Measurements from ENCODE around the gene DCUN1D3. TPM values are rescaled to one million over a fixed set of nuclear protein-coding genes. Genes with fewer than 3 reads are reported as not detected.

The DCUN1D3 gene
- total RNA-seq, 1 experiment from 2014 or later: 17.0 TPM

- peak overlapping the region; percentile 69 for H3K27ac Mint-ChIP-seq (ENCODE audit: unreplicated experiment)
- intact Hi-C loops (cut with micrococcal nuclease; ENCODE audit: unreplicated experiment): loop anchor here (2.0 kb wide), 1 partner anchor 21 kb away; the partner anchor contains the start of genes DCUN1D3 and LYRM1
- no peaks in the 10 kb centered on the region for H3K27me3 Mint-ChIP-seq (ENCODE audit: unreplicated experiment)
- H3K9me3 Mint-ChIP-seq (ENCODE audit: low read depth, unreplicated experiment): no peaks in the 10 kb centered on the region
- no TSS peak for BruUV-seq (replicated peaks)
- DNase-seq: no peak
- CTCF ChIA-PET: interaction anchor here (1.1 kb wide), 1 partner anchor 223 kb away, joined by 3 read pairs; no protein-coding TSS in a partner anchor
- TF ChIP-seq, protein P1, sequence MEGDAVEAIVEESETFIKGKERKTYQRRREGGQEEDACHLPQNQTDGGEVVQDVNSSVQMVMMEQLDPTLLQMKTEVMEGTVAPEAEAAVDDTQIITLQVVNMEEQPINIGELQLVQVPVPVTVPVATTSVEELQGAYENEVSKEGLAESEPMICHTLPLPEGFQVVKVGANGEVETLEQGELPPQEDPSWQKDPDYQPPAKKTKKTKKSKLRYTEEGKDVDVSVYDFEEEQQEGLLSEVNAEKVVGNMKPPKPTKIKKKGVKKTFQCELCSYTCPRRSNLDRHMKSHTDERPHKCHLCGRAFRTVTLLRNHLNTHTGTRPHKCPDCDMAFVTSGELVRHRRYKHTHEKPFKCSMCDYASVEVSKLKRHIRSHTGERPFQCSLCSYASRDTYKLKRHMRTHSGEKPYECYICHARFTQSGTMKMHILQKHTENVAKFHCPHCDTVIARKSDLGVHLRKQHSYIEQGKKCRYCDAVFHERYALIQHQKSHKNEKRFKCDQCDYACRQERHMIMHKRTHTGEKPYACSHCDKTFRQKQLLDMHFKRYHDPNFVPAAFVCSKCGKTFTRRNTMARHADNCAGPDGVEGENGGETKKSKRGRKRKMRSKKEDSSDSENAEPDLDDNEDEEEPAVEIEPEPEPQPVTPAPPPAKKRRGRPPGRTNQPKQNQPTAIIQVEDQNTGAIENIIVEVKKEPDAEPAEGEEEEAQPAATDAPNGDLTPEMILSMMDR (IDR thresholded peaks at IDR 0.05; ENCODE audit: unreplicated experiment): no peak
- peaks cover 71% of the 10 kb centered on the region for H3K4me1 Mint-ChIP-seq (ENCODE audit: low read depth, unreplicated experiment)
- H3K36me3 Mint-ChIP-seq (ENCODE audit: insufficient read depth, unreplicated experiment): peaks cover 4% of the 10 kb centered on the region
- peak overlapping the region; percentile 56 for H3K4me3 Mint-ChIP-seq (ENCODE audit: low read depth, unreplicated experiment)
Measured at GRCh38 chr16:20879175-20880040, 20.8 kb downstream of the DCUN1D3 start.

DNA sequence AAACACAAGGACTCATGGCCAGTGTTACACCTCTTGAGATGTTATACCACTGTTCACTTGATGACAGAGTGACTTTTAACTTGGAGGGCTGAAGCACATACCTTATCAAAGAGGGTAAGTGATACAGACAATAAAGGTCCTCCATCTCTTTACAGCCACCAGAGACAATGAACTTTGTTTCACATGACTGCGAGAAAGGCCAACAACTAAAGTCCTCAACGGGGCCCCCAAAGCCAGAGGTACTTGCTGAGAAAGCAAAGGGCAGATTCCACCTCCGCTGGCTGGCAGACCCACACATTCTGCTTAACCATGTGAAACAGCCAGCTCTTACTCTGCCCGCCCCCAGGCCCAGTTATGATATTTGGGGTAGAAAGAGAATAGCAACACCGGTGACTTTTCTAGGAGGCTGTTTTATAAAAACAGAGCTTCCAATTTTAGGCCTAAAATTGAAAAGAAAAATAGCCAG, 21.4 kb downstream of the DCUN1D3 start:
- CTCF ChIA-PET: interaction anchor here (1.1 to 1.3 kb wide), 2 partner anchors 11 to 223 kb away, joined by 3 read pairs; no protein-coding TSS in a partner anchor
- no peaks in the 10 kb centered on the region for H3K27me3 Mint-ChIP-seq (ENCODE audit: unreplicated experiment)
- no TSS peak for BruUV-seq (replicated peaks)
- intact Hi-C loops (cut with micrococcal nuclease; ENCODE audit: unreplicated experiment): loop anchor here (2.0 kb wide), 1 partner anchor 22 kb away; the partner anchor contains the start of genes DCUN1D3 and LYRM1
- peaks cover 69% of the 10 kb centered on the region for H3K4me1 Mint-ChIP-seq (ENCODE audit: low read depth, unreplicated experiment)
- no peak for DNase-seq
- H3K4me3 Mint-ChIP-seq (ENCODE audit: low read depth, unreplicated experiment): peak overlapping the region; percentile 56
- no peaks in the 10 kb centered on the region for H3K9me3 Mint-ChIP-seq (ENCODE audit: low read depth, unreplicated experiment)
- TF ChIP-seq, protein P1 (IDR thresholded peaks at IDR 0.05; ENCODE audit: unreplicated experiment): no peak
- H3K27ac Mint-ChIP-seq (ENCODE audit: unreplicated experiment): peak overlapping the region; percentile 69
- peaks cover 4% of the 10 kb centered on the region for H3K36me3 Mint-ChIP-seq (ENCODE audit: insufficient read depth, unreplicated experiment)

DNA sequence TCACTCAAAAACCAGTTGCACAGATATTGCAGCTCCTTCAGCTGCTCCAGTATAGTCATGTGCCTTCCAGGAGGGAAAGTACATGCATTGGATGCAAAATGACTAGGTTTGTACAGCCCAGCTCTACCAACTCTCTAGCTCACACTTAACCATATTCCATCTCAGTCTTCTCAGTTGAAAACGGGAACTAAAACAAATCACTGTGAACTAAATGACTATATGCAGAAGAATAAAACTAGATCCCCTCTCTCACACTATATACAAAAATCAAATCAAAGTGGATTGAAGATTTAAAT, 24.9 kb downstream of the DCUN1D3 start:
- Mint-ChIP-seq H3K27me3 (ENCODE audit: unreplicated experiment) (no peaks in the 10 kb centered on the region), H3K4me3 (ENCODE audit: low read depth, unreplicated experiment) (no peak overlapping the region), H3K9me3 (ENCODE audit: low read depth, unreplicated experiment) (no peaks in the 10 kb centered on the region), H3K36me3 (ENCODE audit: insufficient read depth, unreplicated experiment) (no peaks in the 10 kb centered on the region), H3K4me1 (ENCODE audit: low read depth, unreplicated experiment) (peaks cover 51% of the 10 kb centered on the region), H3K27ac (ENCODE audit: unreplicated experiment) (no peak overlapping the region)
- DNase-seq: no peak
- intact Hi-C loops (cut with micrococcal nuclease; ENCODE audit: unreplicated experiment): no loop called here
- BruUV-seq (replicated peaks): no TSS peak
- CTCF ChIA-PET: interaction anchor here (0.7 to 1.4 kb wide), 5 partner anchors 8 to 39 kb away, joined by 3 to 10 read pairs (median 3); partner anchors contain the start of genes DCUN1D3 and LYRM1
- TF ChIP-seq, protein P1 (IDR thresholded peaks at IDR 0.05; ENCODE audit: unreplicated experiment): no peak

DNA sequence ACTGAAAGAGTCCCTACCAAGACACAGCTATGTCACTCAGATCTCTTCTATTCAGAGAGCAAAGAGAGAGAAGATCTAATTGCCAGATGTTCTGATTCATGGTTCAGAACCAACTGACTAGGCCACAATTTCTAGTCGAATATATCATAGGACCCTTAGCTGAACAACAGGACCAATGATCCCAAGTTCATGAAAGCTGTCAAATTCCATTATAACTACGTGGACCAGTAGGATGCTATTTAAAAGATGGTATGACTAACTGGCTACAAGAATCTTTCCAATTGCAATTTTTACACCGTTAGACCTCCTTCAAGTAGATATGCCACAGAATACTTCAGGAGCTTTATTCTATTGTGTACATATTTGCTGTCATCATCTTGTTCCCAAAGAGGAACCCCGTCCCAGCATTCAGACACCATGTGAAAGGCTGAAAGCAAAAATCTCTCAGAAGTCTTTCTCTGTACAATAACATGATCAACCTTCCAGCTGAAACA, 26.0 kb downstream of the DCUN1D3 start:
- no peak overlapping the region for H3K27ac Mint-ChIP-seq (ENCODE audit: unreplicated experiment)
- intact Hi-C loops (cut with micrococcal nuclease; ENCODE audit: unreplicated experiment): no loop called here

More for the DNA sequence above, 26.0 kb downstream of the DCUN1D3 start:
- Mint-ChIP-seq H3K36me3 (ENCODE audit: insufficient read depth, unreplicated experiment) (no peaks in the 10 kb centered on the region), H3K4me1 (ENCODE audit: low read depth, unreplicated experiment) (peaks cover 51% of the 10 kb centered on the region), H3K27me3 (ENCODE audit: unreplicated experiment) (no peaks in the 10 kb centered on the region), H3K9me3 (ENCODE audit: low read depth, unreplicated experiment) (no peaks in the 10 kb centered on the region), H3K4me3 (ENCODE audit: low read depth, unreplicated experiment) (no peak overlapping the region)
- DNase-seq: no peak
- TF ChIP-seq, protein P1 (IDR thresholded peaks at IDR 0.05; ENCODE audit: unreplicated experiment): no peak
- no TSS peak for BruUV-seq (replicated peaks)
- CTCF ChIA-PET: interaction anchor here (0.7 to 1.4 kb wide), 4 partner anchors 8 to 42 kb away, joined by 3 to 10 read pairs (median 4); no protein-coding TSS in a partner anchor
